Right lobe of liver (tissue), 6 donors: ENCODE data around the gene APBA1. TPM values are rescaled to one million over a fixed set of nuclear protein-coding genes. Genes with fewer than 3 reads are reported as not detected.

ENCODE experiments used
- ATAC-seq, 4 donors: fragments of 200-7000 bp; cut with Tn5 transposase; one replicate each; pipeline ENCODE4 v1.9.1; 2020; ENCODE audit warnings: mild to moderate bottlenecking in 4 of 4, moderate library complexity in 4 of 4
- DNase-seq, 3 donors: peaks; one replicate each; pipeline ENCODE4 v3.0.0-alpha.2; 2020
- H3K27ac ChIP-seq, 3 donors: fragments of 200-600 bp; one replicate each; pipeline ENCODE4 v1.8.0; 2022
- H3K27me3 ChIP-seq, 2 donors: fragments of 200-600 bp; one replicate each; pipeline ENCODE4 v1.8.0; 2022
- H3K36me3 ChIP-seq, 4 donors: fragments of 200-600 bp; sonication (generic) in 1 of 4; one replicate each; pipeline versions ENCODE4 v1.5.1 to v1.8.0; 2017 to 2022; ENCODE audit warnings: control low read depth in 1 of 4
- H3K4me1 ChIP-seq, 4 donors: fragments of 200-600 bp; sonication (generic) in 1 of 4; one replicate each; pipeline versions ENCODE4 v1.5.1 to v1.8.0; 2017 to 2022; ENCODE audit warnings: control low read depth in 1 of 4
- H3K4me3 ChIP-seq, 3 donors: fragments of 200-600 bp; one replicate each; pipeline ENCODE4 v1.8.0; 2022
- H3K9me3 ChIP-seq, 4 donors: fragments of 200-600 bp; sonication (generic) in 1 of 4; one replicate each; pipeline versions ENCODE4 v1.5.1 to v1.8.0; 2017 to 2022; ENCODE audit warnings: control low read depth in 1 of 4
- POLR2A ChIP-seq: fragments of 450-650 bp; IDR thresholded peaks from one replicate; pipeline ENCODE4 v1.6.1; 2017; ENCODE audit warnings: antibody characterized with exemption, mild to moderate bottlenecking
- WGBS: methylation state at CpG from one replicate; pipeline ENCODE4 v1.1.6; 2018; ENCODE audit warnings: low coverage, low lambda C conversion rate; ENCODE audit not compliant: insufficient coverage; ENCODE audit errors: missing lambda C conversion rate; 5-methylcytosine and 5-hydroxymethylcytosine counted together
- intact Hi-C, 2 donors: fragments of 100-400 bp; cut with DNase I; formaldehyde crosslinking; loops; one replicate each; pipeline versions ENCODE4 v1.11.2 to v1.14.1; 2022
- total RNA-seq, 6 experiments: library from RNA; depleted of rRNA in 2 of 6; stranded (reverse); fragments of >200 nt in 2 of 6; fragmentation: NEBNext Ultra II Directional in 3 of 6; extraction: Animal tissue kit (Norgen Biotek cat#: 25700) in 3 of 6; gene quantifications; one replicate each; pipeline versions ENCODE4 v1.1.0 to v1.2.4, GENCODE V29; 2016 to 2023
- TF ChIP-seq, protein P1 (sequence below), 4 donors: fragments of 200-600 bp in 3 of 4; fragments of 450-650 bp in 1 of 4; IDR thresholded peaks; one replicate each; pipeline versions ENCODE4 v1.5.1 to v1.8.0; 2016 to 2022; ENCODE audit warnings: antibody characterized with exemption in 4 of 4, mild to moderate bottlenecking in 2 of 4
- donor health status: DM: no; HTN: yes; CAD: no.
- donor health status: DM: no; HTN: no; CAD: no.
- donor health status: DM: no; HTN: no; CAD: no.
- donor health status: DM: no; HTN: yes; CAD: no.
- donor health status: DM: no; HTN: yes; CAD: no.

The APBA1 gene
- total RNA-seq, 6 experiments from 2014 or later: 6.6 to 25.5 (median 16.7) TPM

DNA sequence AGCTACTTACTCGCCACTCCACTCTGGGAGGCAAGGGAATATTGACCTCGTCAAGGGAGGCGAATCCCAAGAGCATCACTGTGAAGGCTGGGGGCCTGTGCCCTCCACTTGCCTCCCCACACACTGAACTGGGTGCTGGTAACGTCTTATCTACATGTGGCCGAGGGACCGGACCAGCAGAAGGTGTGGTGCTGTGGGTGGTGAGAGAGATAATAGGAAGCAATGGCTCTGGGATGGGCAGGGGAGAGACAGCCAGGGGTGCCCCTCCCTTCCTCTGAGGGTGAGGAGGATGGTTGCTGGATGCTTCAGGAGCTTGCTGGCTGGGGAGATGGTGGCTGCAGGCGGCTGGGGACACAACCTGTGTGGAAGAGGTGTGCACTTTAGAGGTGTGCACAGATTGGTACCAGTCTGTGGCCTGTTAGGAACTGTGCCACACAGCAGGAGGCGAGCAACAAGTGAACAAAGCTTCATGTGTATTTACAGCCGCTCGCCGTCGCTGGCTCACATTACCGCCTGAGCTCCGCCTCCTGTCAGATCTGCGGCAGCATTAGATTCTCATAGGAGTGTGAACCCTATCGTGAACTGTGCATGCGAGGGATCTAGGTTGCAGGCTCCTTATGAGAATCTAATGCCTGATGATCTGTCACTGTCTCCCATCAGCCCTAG is 246.9 kb downstream of the APBA1 start:
- Histone ChIP-seq H3K9me3 (no peaks in the 10 kb centered on the region), H3K4me3 (no peak overlapping the region), H3K27ac (no peak overlapping the region), H3K4me1 (no peaks in the 10 kb centered on the region), H3K36me3 (no peaks in the 10 kb centered on the region), H3K27me3 (no peaks in the 10 kb centered on the region)
- WGBS: 81% methylated on average over 4 of the region's 17 CpGs
- TF ChIP-seq, protein P1, sequence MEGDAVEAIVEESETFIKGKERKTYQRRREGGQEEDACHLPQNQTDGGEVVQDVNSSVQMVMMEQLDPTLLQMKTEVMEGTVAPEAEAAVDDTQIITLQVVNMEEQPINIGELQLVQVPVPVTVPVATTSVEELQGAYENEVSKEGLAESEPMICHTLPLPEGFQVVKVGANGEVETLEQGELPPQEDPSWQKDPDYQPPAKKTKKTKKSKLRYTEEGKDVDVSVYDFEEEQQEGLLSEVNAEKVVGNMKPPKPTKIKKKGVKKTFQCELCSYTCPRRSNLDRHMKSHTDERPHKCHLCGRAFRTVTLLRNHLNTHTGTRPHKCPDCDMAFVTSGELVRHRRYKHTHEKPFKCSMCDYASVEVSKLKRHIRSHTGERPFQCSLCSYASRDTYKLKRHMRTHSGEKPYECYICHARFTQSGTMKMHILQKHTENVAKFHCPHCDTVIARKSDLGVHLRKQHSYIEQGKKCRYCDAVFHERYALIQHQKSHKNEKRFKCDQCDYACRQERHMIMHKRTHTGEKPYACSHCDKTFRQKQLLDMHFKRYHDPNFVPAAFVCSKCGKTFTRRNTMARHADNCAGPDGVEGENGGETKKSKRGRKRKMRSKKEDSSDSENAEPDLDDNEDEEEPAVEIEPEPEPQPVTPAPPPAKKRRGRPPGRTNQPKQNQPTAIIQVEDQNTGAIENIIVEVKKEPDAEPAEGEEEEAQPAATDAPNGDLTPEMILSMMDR (IDR thresholded peaks at IDR 0.05): no peak
- no peak for TF ChIP-seq POLR2A
- intact Hi-C loops: no loop called here
- DNase-seq (no peak), ATAC-seq (no peak)

DNA sequence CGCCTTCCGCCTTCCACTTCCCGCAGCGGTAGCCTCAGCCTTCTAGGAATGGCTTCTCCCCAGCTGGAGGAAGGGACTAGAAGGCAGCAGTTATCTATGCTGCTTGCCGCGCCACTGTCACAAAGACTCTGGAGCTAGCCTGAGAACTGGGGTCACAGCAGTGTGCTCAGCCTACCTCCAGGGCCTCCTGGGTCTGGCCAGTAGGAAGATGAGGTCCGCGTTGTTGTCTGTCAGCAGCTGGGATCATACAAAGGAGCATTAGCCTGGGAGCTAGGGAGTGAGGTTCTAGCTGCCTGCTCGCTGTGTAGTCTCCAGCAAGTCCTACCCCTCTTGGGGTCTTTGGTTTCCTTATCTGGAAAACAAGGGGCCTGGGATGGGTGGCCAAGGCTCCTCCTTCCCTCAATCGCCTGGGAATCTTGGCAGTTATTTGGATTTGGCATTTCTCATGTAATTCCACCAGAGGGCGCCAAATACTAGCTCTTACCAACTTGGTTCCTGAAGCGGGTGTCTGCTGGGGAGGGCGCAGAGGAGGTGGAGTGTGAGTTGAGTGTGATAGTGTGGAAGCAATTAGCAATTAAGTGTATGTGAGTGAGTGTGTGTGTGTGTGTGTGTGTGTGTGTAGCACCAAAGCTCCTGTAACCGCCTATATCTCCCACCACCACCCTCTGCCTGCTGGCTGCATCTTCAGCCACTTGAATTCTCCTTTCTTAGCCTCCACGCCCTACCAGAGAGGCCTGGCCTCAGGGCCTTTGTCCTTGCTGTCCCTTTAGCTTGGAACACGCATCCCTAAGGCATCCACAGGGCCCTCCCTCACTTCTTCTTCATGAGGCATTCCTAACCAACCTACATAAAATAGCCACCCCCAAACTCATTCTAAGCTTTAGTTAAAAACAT is 250.0 kb downstream of the APBA1 start:
- TF ChIP-seq, protein P1 (IDR thresholded peaks at IDR 0.05): peak; percentile 71 to 87 (median 76)
- TF ChIP-seq POLR2A: no peak
- Histone ChIP-seq H3K27me3 (no peaks in the 10 kb centered on the region), H3K36me3 (no peaks in the 10 kb centered on the region), H3K4me3 (no peak overlapping the region), H3K27ac (no peak overlapping the region), H3K4me1 (no peaks in the 10 kb centered on the region), H3K9me3 (no peaks in the 10 kb centered on the region)
- DNase-seq: peak in 2 of 3 donors; percentile 40 to 68
- intact Hi-C loops: loop anchor here (5.0 kb wide), 1 partner anchor 125 kb away; no protein-coding TSS in a partner anchor
- 5% methylated on average over 6 of the region's 16 CpGs for WGBS
- peak; percentile 90 to 98 (median 96) for ATAC-seq

DNA sequence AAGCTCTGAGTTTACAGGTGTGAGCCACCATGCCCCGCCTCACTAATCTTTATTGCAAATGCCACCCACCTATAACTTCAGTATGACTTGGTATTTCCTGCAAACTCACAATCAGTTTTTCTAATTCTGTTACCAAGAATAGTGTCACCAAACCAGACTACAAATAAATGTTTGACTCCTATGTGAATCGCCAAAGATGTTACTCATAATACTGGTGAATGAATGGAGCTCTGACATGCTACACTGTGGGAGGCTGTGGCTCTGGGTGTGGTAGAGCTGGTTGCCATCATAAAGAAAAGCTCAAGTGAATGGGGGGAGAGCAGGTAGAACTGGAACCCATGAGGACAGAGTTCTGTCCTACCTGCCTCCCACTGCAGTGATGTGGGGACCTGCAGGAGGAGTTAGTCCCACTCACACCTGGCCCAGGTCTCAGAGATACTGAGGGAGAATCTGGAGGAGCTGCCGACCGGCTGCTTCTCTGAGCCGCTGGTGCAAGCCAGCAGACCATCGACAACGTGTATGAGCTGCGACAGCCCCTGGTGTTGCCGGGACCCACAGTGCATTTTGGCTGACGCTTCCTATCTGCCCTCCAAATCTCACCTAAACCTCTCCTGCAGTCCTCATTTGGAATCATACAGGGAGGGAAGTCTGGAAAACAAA is 251.4 kb downstream of the APBA1 start:
- Histone ChIP-seq H3K4me3 (no peak overlapping the region), H3K36me3 (no peaks in the 10 kb centered on the region), H3K27me3 (no peaks in the 10 kb centered on the region), H3K27ac (no peak overlapping the region), H3K4me1 (no peaks in the 10 kb centered on the region), H3K9me3 (no peaks in the 10 kb centered on the region)
- intact Hi-C loops: loop anchor here (5.0 kb wide), 1 partner anchor 127 kb away; no protein-coding TSS in a partner anchor
- TF ChIP-seq POLR2A: no peak
- TF ChIP-seq, protein P1 (IDR thresholded peaks at IDR 0.05): no peak
- DNase-seq: no peak
- 71% methylated on average over 2 of the region's 10 CpGs for WGBS
- ATAC-seq: no peak

DNA sequence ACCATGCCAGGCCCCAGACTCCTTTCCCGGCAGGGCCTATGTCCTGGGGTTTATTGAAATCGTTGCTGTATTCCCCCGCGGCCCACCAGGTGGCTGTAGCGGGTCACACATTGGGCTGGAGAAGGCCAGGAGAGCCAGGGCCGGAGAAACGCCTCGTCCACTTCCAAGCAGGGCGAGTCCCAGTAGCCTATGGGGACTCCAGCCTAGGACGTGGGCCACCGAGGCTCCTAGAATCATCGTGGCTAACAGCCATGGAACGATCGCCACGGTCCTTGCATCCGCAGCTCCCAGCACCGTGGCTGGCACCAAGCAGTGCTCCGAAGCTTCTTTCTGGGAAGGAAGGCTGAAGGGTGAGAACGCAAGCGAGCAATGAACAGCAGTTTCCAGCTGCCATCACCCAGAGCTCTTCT is 259.4 kb downstream of the APBA1 start:
- Histone ChIP-seq H3K4me3 (no peak overlapping the region), H3K4me1 (no peaks in the 10 kb centered on the region), H3K27ac (no peak overlapping the region), H3K27me3 (no peaks in the 10 kb centered on the region), H3K36me3 (no peaks in the 10 kb centered on the region), H3K9me3 (no peaks in the 10 kb centered on the region)
- DNase-seq: peak; percentile 72 to 78 (median 77)
- peak; percentile 100 for ATAC-seq
- TF ChIP-seq, protein P1 (IDR thresholded peaks at IDR 0.05): peak; percentile 53 to 75 (median 70)
- no peak for TF ChIP-seq POLR2A
- 27% methylated on average over 6 of the region's 20 CpGs for WGBS
- intact Hi-C loops: no loop called here
